Raji (cell line): Measurements from ENCODE around the gene QRSL1.

Source experiments
- POLR2A ChIP-seq: IDR thresholded peaks from 2 replicates; pipeline ENCODE4 v1.6.1; 2011; ENCODE audit warnings: low read depth, low read length, control low read depth; ENCODE audit not compliant: insufficient read depth

Gene QRSL1

GRCh38 chr6:106629103-106629858 is at the start of gene QRSL1, which contains the start of gene RTN4IP1:
Gene QRSL1 (plus strand): TSS chr6:106629578. CDS start chr6:106629682, 104 bp downstream.
Gene RTN4IP1 (minus strand): TSS chr6:106629498. CDS start chr6:106629021, 477 bp downstream.
- peak; percentile 74 for TF ChIP-seq POLR2A

GRCh38 chr6:106581468-106581867 is 47.9 kb upstream of the QRSL1 start:
- no peak for TF ChIP-seq POLR2A

- TF ChIP-seq POLR2A: no peak
These were observed 42.5 kb upstream of the QRSL1 start for GRCh38 chr6:106586815-106587415.

- no peak for TF ChIP-seq POLR2A
These were observed 38.1 kb upstream of the QRSL1 start for GRCh38 chr6:106591111-106591825.

- no peak for TF ChIP-seq POLR2A
These were observed 29.9 kb upstream of the QRSL1 start for GRCh38 chr6:106599440-106599839.

- TF ChIP-seq POLR2A: no peak
These were observed 29.0 kb upstream of the QRSL1 start for GRCh38 chr6:106600329-106600728.

GRCh38 chr6:106608080-106608668 is 21.2 kb upstream of the QRSL1 start:
- TF ChIP-seq POLR2A: no peak

- no peak for TF ChIP-seq POLR2A
These were observed 19.7 kb upstream of the QRSL1 start for GRCh38 chr6:106609699-106610098.

- no peak for TF ChIP-seq POLR2A
These were observed 18.3 kb upstream of the QRSL1 start for GRCh38 chr6:106611030-106611429.

GRCh38 chr6:106612671-106613416 is 16.5 kb upstream of the QRSL1 start:
- TF ChIP-seq POLR2A: no peak

GRCh38 chr6:106613590-106613989 is 15.8 kb upstream of the QRSL1 start:
- TF ChIP-seq POLR2A: no peak

GRCh38 chr6:106614166-106614565 is 15.2 kb upstream of the QRSL1 start:
- no peak for TF ChIP-seq POLR2A

- TF ChIP-seq POLR2A: no peak
These were observed 14.7 kb upstream of the QRSL1 start for GRCh38 chr6:106614592-106615257.

GRCh38 chr6:106617302-106617701 is 12.1 kb upstream of the QRSL1 start:
- TF ChIP-seq POLR2A: no peak
